GM12878 (cell line): ENCODE data around the gene CCDC97. TPM values are rescaled to one million over a fixed set of nuclear protein-coding genes. Genes with fewer than 3 reads are reported as not detected.
A peak's percentile ranks its signal among the peaks of the same experiment; 100 is the strongest.

Source experiments
- ATAC-seq: fragments of 200-7000 bp; cut with Tn5 transposase; 3 replicates; pipeline ENCODE4 v1.9.1; 2020; ENCODE audit warnings: mild to moderate bottlenecking, moderate library complexity
- BruUV-seq: library from RNA; stranded (reverse); fragments of 400-500 nt; replicated peaks from 2 replicates; lab custom pipeline; 2021; lab: Mats Ljungman, UMichigan
- CTCF ChIA-PET: fragments of 300-600 bp; sonication (Branson Sonifier 250); formaldehyde crosslinking; extraction: SDS; loops from one replicate; lab custom pipeline; 2021; ENCODE audit warnings: inconsistent platforms; lab: Yijun Ruan, JAX
- POLR2A ChIA-PET: fragments of 350-600 bp; formaldehyde crosslinking; extraction: SDS; loops from one replicate; lab custom pipeline; 2021; ENCODE audit warnings: inconsistent platforms; lab: Charles Lee
- RAD21 ChIA-PET: fragments of 300-600 bp; sonication (Branson Sonifier 250); formaldehyde crosslinking; loops from one replicate; lab custom pipeline; 2023; ENCODE audit warnings: antibody characterized with exemption; ENCODE audit not compliant: unreplicated experiment; lab: Charles Lee
- SMC1A ChIA-PET: fragments of 300-600 bp; sonication (Branson Sonifier 250); formaldehyde crosslinking; loops from one replicate; lab custom pipeline; 2023; ENCODE audit not compliant: unreplicated experiment, uncharacterized antibody; lab: Charles Lee
- DNase-seq: peaks from one replicate; pipeline ENCODE4 v3.0.0-alpha.2; 2011; ENCODE audit warnings: low read depth, low spot score
- FAIRE-seq: peaks from 3 replicates; lab custom pipeline; 2011; peaks lifted over from hg19 to GRCh38; lab: Jason Lieb, UNC
- H2AFZ ChIP-seq: 2 replicates; pipeline ENCODE4 v1.6.0; 2011; ENCODE audit warnings: low read depth, low read length, control low read depth; ENCODE audit not compliant: control insufficient read depth
- H3K27ac ChIP-seq: 2 replicates; pipeline ENCODE4 v1.5.1; 2011; ENCODE audit warnings: control low read depth; ENCODE audit not compliant: control insufficient read depth, insufficient read depth
- H3K27me3 ChIP-seq, 2 experiments: replicated peaks in 1 of 2; 2 replicates each; pipeline versions ENCODE4 v1.6.0 to v1.6.1; 2011; ENCODE audit warnings: low read length in 1 of 2; ENCODE audit not compliant: control insufficient read depth in 2 of 2, insufficient read depth in 2 of 2
- H3K36me3 ChIP-seq, 2 experiments: 2 replicates each; pipeline ENCODE4 v1.5.1; 2011; ENCODE audit warnings: low read length in 1 of 2; ENCODE audit not compliant: control insufficient read depth in 2 of 2, insufficient read depth in 2 of 2
- H3K4me1 ChIP-seq: 2 replicates; pipeline ENCODE4 v1.6.1; 2011; ENCODE audit warnings: mild to moderate bottlenecking, low read length, moderate library complexity, mixed read lengths; ENCODE audit not compliant: control insufficient read depth, insufficient read depth
- H3K4me2 ChIP-seq: 2 replicates; pipeline ENCODE4 v1.6.0; 2011; ENCODE audit warnings: control low read depth; ENCODE audit not compliant: control insufficient read depth, insufficient read depth
- H3K4me3 ChIP-seq: fragments of 200-600 bp; sonication (generic); 2 replicates; pipeline ENCODE4 v1.5.1; 2016
- H3K79me2 ChIP-seq: 2 replicates; pipeline ENCODE4 v1.6.0; 2011; ENCODE audit warnings: low read length; ENCODE audit not compliant: control insufficient read depth, insufficient read depth
- H3K9ac ChIP-seq: 2 replicates; pipeline ENCODE4 v1.8.0; 2011; ENCODE audit warnings: low read length, control low read depth, mixed read lengths; ENCODE audit not compliant: control insufficient read depth, insufficient read depth
- H3K9me3 ChIP-seq: replicated peaks from 3 replicates; pipeline ENCODE4 v1.5.1; 2011; ENCODE audit warnings: mild to moderate bottlenecking, low read length; ENCODE audit not compliant: control insufficient read depth, insufficient read depth
- H4K20me1 ChIP-seq: 2 replicates; pipeline ENCODE4 v1.6.0; 2011; ENCODE audit not compliant: control insufficient read depth, insufficient read depth
- CBFB ChIP-seq: IDR thresholded peaks from 2 replicates; pipeline ENCODE4 v1.6.1; 2016; ENCODE audit warnings: antibody characterized with exemption, low read depth
- CBX3 ChIP-seq: fragments of 200-600 bp; sonication (generic); IDR thresholded peaks from 2 replicates; pipeline ENCODE4 v1.6.1; 2016; ENCODE audit warnings: low read depth, borderline replicate concordance
- IKZF1 ChIP-seq: fragments of 450-650 bp; conservative IDR thresholded peaks from 2 replicates; pipeline ENCODE4 v1.6.1; 2017; ENCODE audit warnings: antibody characterized with exemption, mild to moderate bottlenecking
- MYC ChIP-seq: IDR thresholded peaks from 2 replicates; pipeline ENCODE4 v1.6.1; 2011; ENCODE audit warnings: mild to moderate bottlenecking, low read length, moderate library complexity, inconsistent platforms; ENCODE audit not compliant: insufficient read depth, insufficient replicate concordance, insufficient read length, severe bottlenecking
- POLR2AphosphoS2 ChIP-seq: IDR thresholded peaks from 2 replicates; pipeline ENCODE4 v1.6.1; 2011; ENCODE audit warnings: low read depth, mild to moderate bottlenecking, low read length, improper control_type of control experiment, moderate library complexity
- RAD21 ChIP-seq: IDR thresholded peaks from 2 replicates; pipeline ENCODE4 v1.6.1; 2011; ENCODE audit warnings: mild to moderate bottlenecking, low read depth, low read length, moderate library complexity; ENCODE audit not compliant: insufficient read depth
- ZZZ3 ChIP-seq: IDR thresholded peaks from 2 replicates; pipeline ENCODE4 v1.6.1; 2011; ENCODE audit warnings: low read depth; ENCODE audit not compliant: control insufficient read depth, insufficient read length
- WGBS: methylation state at CpG from one replicate; pipeline ENCODE4 v1.1.6; 2016; ENCODE audit warnings: low lambda C conversion rate; ENCODE audit not compliant: insufficient replicate concordance, insufficient coverage; ENCODE audit errors: missing lambda C conversion rate; 5-methylcytosine and 5-hydroxymethylcytosine counted together
- in situ Hi-C: fragments of 300-500 bp; cut with MboI; formaldehyde crosslinking; loops from 9 replicates; pipeline ENCODE4 v1.14.3; 2018; ENCODE audit warnings: mixed read lengths
- intact Hi-C: fragments of 100-400 bp; cut with micrococcal nuclease; formaldehyde crosslinking; loops from one replicate; pipeline ENCODE4 v1.14.2; 2022; ENCODE audit not compliant: unreplicated experiment
- polyA plus RNA-seq, 11 experiments: library from polyadenylated mRNA; depleted of rRNA in 4 of 11; unstranded in 6 of 11; stranded (reverse) in 5 of 11; fragments of >200 nt; fragmentation: Nextera tagmentation in 4 of 11; fragmentation: Illumina TruSeq in 1 of 11; extraction: Ambion mirVana in 4 of 11; extraction: Trizol in 1 of 11; gene quantifications; 1 replicate in 1 of 11; 2 replicates in 10 of 11; pipeline versions ENCODE4 v1.2.1 to v1.2.3, GENCODE V29; 2011 to 2016; ENCODE audit warnings: inconsistent platforms in 2 of 11, missing spikeins in 2 of 11, low read depth in 1 of 11
- total RNA-seq, 4 experiments: library from RNA; depleted of rRNA in 3 of 4; stranded (reverse); fragments of >200 nt in 3 of 4; fragmentation: Illumina TruSeq in 1 of 4; extraction: Trizol in 1 of 4; gene quantifications; 2 replicates each; pipeline versions ENCODE4 v1.2.1 to v1.2.3, GENCODE V29; 2013 to 2021
- TF ChIP-seq, protein P1 (sequence below): fragments of 450-650 bp; IDR thresholded peaks from 2 replicates; pipeline ENCODE4 v1.6.1; 2018; ENCODE audit warnings: mild to moderate bottlenecking, low read depth, moderate library complexity; ENCODE audit not compliant: partially characterized antibody

The CCDC97 gene
- total and polyA plus RNA-seq, 10 of the 15 experiments (the other 5 are each of a cell fraction or from before 2014, with no cell fraction given) = 1.8 to 34.1 (median 18.8) TPM

- TF ChIP-seq, protein P1, sequence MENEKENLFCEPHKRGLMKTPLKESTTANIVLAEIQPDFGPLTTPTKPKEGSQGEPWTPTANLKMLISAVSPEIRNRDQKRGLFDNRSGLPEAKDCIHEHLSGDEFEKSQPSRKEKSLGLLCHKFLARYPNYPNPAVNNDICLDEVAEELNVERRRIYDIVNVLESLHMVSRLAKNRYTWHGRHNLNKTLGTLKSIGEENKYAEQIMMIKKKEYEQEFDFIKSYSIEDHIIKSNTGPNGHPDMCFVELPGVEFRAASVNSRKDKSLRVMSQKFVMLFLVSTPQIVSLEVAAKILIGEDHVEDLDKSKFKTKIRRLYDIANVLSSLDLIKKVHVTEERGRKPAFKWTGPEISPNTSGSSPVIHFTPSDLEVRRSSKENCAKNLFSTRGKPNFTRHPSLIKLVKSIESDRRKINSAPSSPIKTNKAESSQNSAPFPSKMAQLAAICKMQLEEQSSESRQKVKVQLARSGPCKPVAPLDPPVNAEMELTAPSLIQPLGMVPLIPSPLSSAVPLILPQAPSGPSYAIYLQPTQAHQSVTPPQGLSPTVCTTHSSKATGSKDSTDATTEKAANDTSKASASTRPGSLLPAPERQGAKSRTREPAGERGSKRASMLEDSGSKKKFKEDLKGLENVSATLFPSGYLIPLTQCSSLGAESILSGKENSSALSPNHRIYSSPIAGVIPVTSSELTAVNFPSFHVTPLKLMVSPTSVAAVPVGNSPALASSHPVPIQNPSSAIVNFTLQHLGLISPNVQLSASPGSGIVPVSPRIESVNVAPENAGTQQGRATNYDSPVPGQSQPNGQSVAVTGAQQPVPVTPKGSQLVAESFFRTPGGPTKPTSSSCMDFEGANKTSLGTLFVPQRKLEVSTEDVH = no peak
- peak; percentile 18; the same call in 1 of the 2 replicates for TF ChIP-seq IKZF1
Measured at GRCh38 chr19:41334793-41335192, 24.8 kb downstream of the CCDC97 start (continued).

DNA sequence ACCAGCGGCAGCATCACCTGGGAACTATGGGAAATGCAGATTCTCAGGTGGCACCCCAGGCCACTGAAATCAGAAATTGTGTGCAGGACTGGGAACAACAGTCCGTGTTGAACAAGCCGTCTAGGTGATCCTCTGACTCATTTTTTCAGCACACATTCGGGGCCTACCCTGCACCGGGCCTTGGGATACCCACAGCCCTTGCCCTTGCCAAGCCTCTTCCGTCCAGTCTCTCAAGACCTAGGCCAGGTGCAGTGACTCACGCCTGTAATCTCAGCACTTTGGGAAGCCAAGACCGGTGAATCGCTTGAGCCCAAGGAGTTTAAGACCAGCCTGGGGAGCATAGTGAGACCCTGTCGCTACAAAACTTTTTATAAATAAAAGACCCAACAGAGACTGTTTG, 25.5 kb downstream of the CCDC97 start:
- Histone ChIP-seq H3K36me3 (peaks cover 11 to 22% of the 10 kb centered on the region in 2 experiments), H3K4me2 (peak overlapping the region; percentile 60; the same call in 1 of the 2 replicates), H4K20me1 (no peaks in the 10 kb centered on the region), H3K9ac (peak overlapping the region; percentile 39; the same call in 1 of the 2 replicates), H3K9me3 (no peaks in the 10 kb centered on the region), H3K4me1 (peaks cover 11% of the 10 kb centered on the region), H3K27ac (peak overlapping the region; percentile 79), H3K79me2 (peaks cover 1% of the 10 kb centered on the region), H3K27me3 (no peaks in the 10 kb centered on the region), H3K4me3 (no peak overlapping the region), H2AFZ (no peak overlapping the region)
- ATAC-seq (no peak), DNase-seq (no peak), FAIRE-seq (no peak)
- ChIA-PET CTCF (interaction anchor here (0.7 to 1.2 kb wide), 3 partner anchors 11 to 104 kb away, joined by 3 to 5 read pairs (median 3); partner anchors contain the start of gene DMAC2), SMC1A (interaction anchor here (0.6 to 1.8 kb wide), 2 partner anchors 14 to 121 kb away, joined by 3 to 7 read pairs; no protein-coding TSS in a partner anchor), RAD21 (interaction anchor here (1.0 to 1.4 kb wide), 3 partner anchors 8 to 16 kb away, joined by 3 read pairs; no protein-coding TSS in a partner anchor), POLR2A (interaction anchor here (0.6 to 1.3 kb wide), 3 partner anchors 13 to 581 kb away, joined by 3 to 8 read pairs (median 6); no protein-coding TSS in a partner anchor)
- 72% methylated on average over 10 of the region's 10 CpGs for WGBS
- BruUV-seq = no TSS peak
- TF ChIP-seq ZZZ3 (no peak), CBFB (no peak), POLR2AphosphoS2 (no peak), MYC (no peak), CBX3 (no peak), RAD21 (no peak)
- intact Hi-C loops (no loop called here), in situ Hi-C loops (no loop called here)
